K562 (cell line): ENCODE results near the gene ZNF213. TPM values are rescaled to one million over a fixed set of nuclear protein-coding genes. Genes with fewer than 3 reads are reported as not detected.
A peak's percentile ranks its signal among the peaks of the same experiment; 100 is the strongest.

ENCODE experiments used
- BHLHE40 ChIP-seq: IDR thresholded peaks from 2 replicates; pipeline ENCODE4 v1.6.1; 2011; ENCODE audit warnings: low read length, improper control_type of control experiment
- E4F1 ChIP-seq: fragments of 250-450 bp; sonication (Bioruptor Pico); IDR thresholded peaks from 2 replicates; pipeline ENCODE4 v1.5.0; 2021; ENCODE audit warnings: mild to moderate bottlenecking, borderline replicate concordance
- EP400 ChIP-seq: fragments of 450-650 bp; IDR thresholded peaks from 2 replicates; pipeline ENCODE4 v1.6.1; 2017; ENCODE audit warnings: antibody characterized with exemption, mild to moderate bottlenecking, moderate library complexity
- FOXP4 ChIP-seq: sonication (generic); formaldehyde crosslinking; IDR thresholded peaks from 2 replicates; pipeline ENCODE4 v1.8.0; 2022; ENCODE audit warnings: mild to moderate bottlenecking, missing genetic modification reagents, borderline replicate concordance
- HOXB6 ChIP-seq: fragments of 250-450 bp; sonication (Bioruptor Pico); IDR thresholded peaks from 2 replicates; pipeline ENCODE4 v1.5.1; 2022; ENCODE audit warnings: mild to moderate bottlenecking, borderline replicate concordance
- HSF4 ChIP-seq: fragments of 250-450 bp; sonication (Bioruptor Pico); IDR thresholded peaks from 2 replicates; pipeline ENCODE4 v2.1.2; 2022; ENCODE audit warnings: mild to moderate bottlenecking, moderate library complexity, borderline replicate concordance
- LEF1 ChIP-seq: fragments of 450-650 bp; IDR thresholded peaks from 2 replicates; pipeline ENCODE4 v1.6.1; 2016; ENCODE audit warnings: mild to moderate bottlenecking
- MAFG ChIP-seq: fragments of 450-650 bp; conservative IDR thresholded peaks from 2 replicates; pipeline ENCODE4 v1.6.1; 2016; ENCODE audit warnings: missing genetic modification characterization, missing compliant biosample characterization
- MCM2 ChIP-seq: fragments of 450-650 bp; IDR thresholded peaks from 2 replicates; pipeline ENCODE4 v1.6.1; 2017; ENCODE audit warnings: low read depth, mild to moderate bottlenecking
- PRPF4 ChIP-seq: fragments of 200-400 bp; formaldehyde crosslinking; IDR thresholded peaks from one replicate; pipeline ENCODE4 v1.6.1; 2017; ENCODE audit warnings: low read length, low read depth, mild to moderate bottlenecking; ENCODE audit not compliant: insufficient read depth, poor library complexity, severe bottlenecking
- RHOXF2B ChIP-seq: fragments of 250-450 bp; sonication (Bioruptor Pico); conservative IDR thresholded peaks from 2 replicates; pipeline ENCODE4 v1.5.1; 2021
- RUNX1 ChIP-seq: sonication (generic); IDR thresholded peaks from 2 replicates; pipeline ENCODE4 v1.6.1; 2016; ENCODE audit warnings: antibody characterized with exemption, low read depth
- SAFB ChIP-seq: fragments of 200-400 bp; formaldehyde crosslinking; IDR thresholded peaks from 2 replicates; pipeline ENCODE4 v1.6.1; 2017; ENCODE audit warnings: low read depth, low read length, borderline replicate concordance
- SMAD4 ChIP-seq: fragments of 250-450 bp; sonication (Bioruptor Pico); conservative IDR thresholded peaks from 2 replicates; pipeline ENCODE4 v1.8.0; 2021; ENCODE audit warnings: inconsistent platforms, mild to moderate bottlenecking, moderate library complexity
- SREBF2 ChIP-seq: sonication (generic); formaldehyde crosslinking; IDR thresholded peaks from 2 replicates; pipeline ENCODE4 v1.4.0; 2020; ENCODE audit warnings: mild to moderate bottlenecking, missing genetic modification reagents
- SRF ChIP-seq, 2 experiments: fragments of 250-450, 450-650 bp in 1 of 2; sonication (Bioruptor Pico) in 1 of 2; sonication (generic) in 1 of 2; formaldehyde crosslinking; IDR thresholded peaks; 2 replicates each; pipeline versions ENCODE4 v1.5.0 to v1.5.1; 2020 to 2022; ENCODE audit warnings: mild to moderate bottlenecking in 1 of 2, missing genetic modification reagents in 1 of 2
- TAL1 ChIP-seq: fragments of 450-650 bp; IDR thresholded peaks from 2 replicates; pipeline ENCODE4 v1.6.1; 2016; ENCODE audit warnings: mild to moderate bottlenecking
- TSC22D4 ChIP-seq: fragments of 450-650 bp; IDR thresholded peaks from 2 replicates; pipeline ENCODE4 v1.6.1; 2016; ENCODE audit warnings: missing genetic modification characterization, missing biosample characterization, control low read depth
- USF1 ChIP-seq: sonication (generic); formaldehyde crosslinking; IDR thresholded peaks from 2 replicates; pipeline ENCODE4 v1.9.0; 2022; ENCODE audit warnings: mild to moderate bottlenecking, missing genetic modification reagents
- ZNF224 ChIP-seq: sonication (generic); formaldehyde crosslinking; IDR thresholded peaks from 2 replicates; pipeline ENCODE4 v1.8.0; 2022; ENCODE audit warnings: mild to moderate bottlenecking, missing genetic modification reagents
- ZNF584 ChIP-seq: fragments of 200-800 bp; sonication (Bioruptor generic); IDR thresholded peaks from 2 replicates; pipeline ENCODE4 v1.6.1; 2016; ENCODE audit warnings: low read depth, mild to moderate bottlenecking, missing genetic modification characterization, missing compliant biosample characterization
- polyA plus RNA-seq, 8 experiments: library from polyadenylated mRNA; depleted of rRNA in 4 of 8; stranded (reverse) in 5 of 8; unstranded in 3 of 8; fragments of >200 nt; fragmentation: Nextera tagmentation in 2 of 8; fragmentation: Illumina TruSeq in 1 of 8; extraction: Ambion mirVana in 2 of 8; extraction: Trizol in 1 of 8; gene quantifications; 2 replicates each; pipeline versions ENCODE4 v1.2.1 to v1.2.3, GENCODE V29; 2011 to 2014; ENCODE audit warnings: inconsistent platforms in 1 of 8, missing spikeins in 1 of 8
- total RNA-seq, 7 experiments: library from RNA; depleted of rRNA in 6 of 7; stranded (reverse); fragments of >200 nt in 6 of 7; fragmentation: Illumina TruSeq in 2 of 7; extraction: Trizol in 2 of 7; gene quantifications; 2 replicates each; pipeline versions ENCODE4 v1.2.1 to v1.2.3, GENCODE V29; 2011 to 2021; ENCODE audit warnings: low replicate concordance in 1 of 7
- TF ChIP-seq, protein P1 (sequence below): fragments of 200-800 bp; sonication (Bioruptor generic); IDR thresholded peaks from 2 replicates; pipeline ENCODE4 v1.6.1; 2017; ENCODE audit warnings: missing genetic modification characterization, missing compliant biosample characterization

ZNF213 gene
- total and polyA plus RNA-seq, 9 of the 15 experiments (the other 6 are each of a cell fraction or from before 2014, with no cell fraction given) = 0.49 to 10.0 (median 1.8) TPM

- TF ChIP-seq LEF1 = peak; percentile 36; the same call in 1 of the 2 replicates
- TF ChIP-seq, protein P1, sequence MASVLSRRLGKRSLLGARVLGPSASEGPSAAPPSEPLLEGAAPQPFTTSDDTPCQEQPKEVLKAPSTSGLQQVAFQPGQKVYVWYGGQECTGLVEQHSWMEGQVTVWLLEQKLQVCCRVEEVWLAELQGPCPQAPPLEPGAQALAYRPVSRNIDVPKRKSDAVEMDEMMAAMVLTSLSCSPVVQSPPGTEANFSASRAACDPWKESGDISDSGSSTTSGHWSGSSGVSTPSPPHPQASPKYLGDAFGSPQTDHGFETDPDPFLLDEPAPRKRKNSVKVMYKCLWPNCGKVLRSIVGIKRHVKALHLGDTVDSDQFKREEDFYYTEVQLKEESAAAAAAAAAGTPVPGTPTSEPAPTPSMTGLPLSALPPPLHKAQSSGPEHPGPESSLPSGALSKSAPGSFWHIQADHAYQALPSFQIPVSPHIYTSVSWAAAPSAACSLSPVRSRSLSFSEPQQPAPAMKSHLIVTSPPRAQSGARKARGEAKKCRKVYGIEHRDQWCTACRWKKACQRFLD (CRISPR knock-in tag) = peak; percentile 68; the same call in 1 of the 2 replicates
- peak; percentile 47 for TF ChIP-seq BHLHE40
- no peak for TF ChIP-seq RHOXF2B (CRISPR knock-in tag)
- no peak for TF ChIP-seq SAFB
- no peak for TF ChIP-seq HSF4 (CRISPR knock-in tag)
- TF ChIP-seq PRPF4 = no peak
- TF ChIP-seq RUNX1 = no peak
- peak; percentile 37 for TF ChIP-seq TAL1
- TF ChIP-seq SRF (CRISPR knock-in tag; IDR thresholded peaks at IDR 0.05) = no peak; a peak in 1 of 4 replicates
- TF ChIP-seq HOXB6 (CRISPR knock-in tag) = no peak
- no peak for TF ChIP-seq USF1
- TF ChIP-seq EP400 = no peak; the same call in 1 of the 2 replicates
- TF ChIP-seq FOXP4 = peak; percentile 76
- no peak for TF ChIP-seq MAFG (tag)
- TF ChIP-seq TSC22D4 (tag) = no peak
- TF ChIP-seq ZNF584 = no peak
- TF ChIP-seq MCM2 = no peak
- TF ChIP-seq ZNF224 = 0 out of 2 replicates have a peak, but pooled peaks have one; percentile 12
- no peak for TF ChIP-seq SREBF2
- no peak; the same call in 1 of the 2 replicates for TF ChIP-seq SMAD4 (CRISPR knock-in tag)
- no peak for TF ChIP-seq E4F1 (CRISPR knock-in tag)
Measured at GRCh38 chr16:3149630-3150345, 15.0 kb downstream of the ZNF213 start (continued).
